HepG2 (cell line): ENCODE measurements around the gene ZNF629. TPM values are rescaled to one million over a fixed set of nuclear protein-coding genes. Genes with fewer than 3 reads are reported as not detected.

ENCODE experiments used
- FOSL2 ChIP-seq: sonication (generic); formaldehyde crosslinking; IDR thresholded peaks from 2 replicates; pipeline ENCODE4 v1.4.0; 2020; ENCODE audit warnings: missing genetic modification reagents
- FOXA1 ChIP-seq, 2 experiments: fragments of 450-650 bp in 1 of 2; sonication (generic) in 1 of 2; formaldehyde crosslinking in 1 of 2; IDR thresholded peaks; 2 replicates each; pipeline versions ENCODE4 v1.4.0 to v1.6.1; 2016 to 2020; ENCODE audit warnings: missing genetic modification reagents in 1 of 2
- FOXP1 ChIP-seq, 2 experiments: fragments of 450-650 bp in 1 of 2; IDR thresholded peaks; 2 replicates each; pipeline ENCODE4 v1.6.1; 2017 to 2018; ENCODE audit warnings: antibody characterized with exemption in 1 of 2
- HMGXB4 ChIP-seq, 2 experiments: sonication (generic) in 1 of 2; formaldehyde crosslinking in 1 of 2; IDR thresholded peaks; 2 replicates each; pipeline versions ENCODE4 v1.4.0 to v1.6.1; 2018 to 2020; ENCODE audit warnings: missing genetic modification reagents in 2 of 2, borderline replicate concordance in 1 of 2, low read depth in 1 of 2, mild to moderate bottlenecking in 1 of 2, missing biosample characterization in 1 of 2
- HOXA5 ChIP-seq: sonication (generic); formaldehyde crosslinking; IDR thresholded peaks from 2 replicates; pipeline ENCODE4 v1.4.0; 2020; ENCODE audit warnings: missing genetic modification reagents
- KDM4B ChIP-seq: sonication (generic); formaldehyde crosslinking; IDR thresholded peaks from 2 replicates; pipeline ENCODE4 v1.4.0; 2020; ENCODE audit warnings: missing genetic modification reagents
- KDM5A ChIP-seq: fragments of 200-600 bp; sonication (generic); IDR thresholded peaks from 2 replicates; pipeline ENCODE4 v1.7.0; 2018; ENCODE audit warnings: antibody characterized with exemption, mild to moderate bottlenecking, low read length, borderline replicate concordance
- KLF15 ChIP-seq: sonication (generic); formaldehyde crosslinking; IDR thresholded peaks from 2 replicates; pipeline ENCODE4 v1.8.1; 2023; ENCODE audit warnings: borderline replicate concordance, mild to moderate bottlenecking, inconsistent platforms, missing genetic modification reagents, mixed read lengths
- MAFK ChIP-seq, 2 experiments: IDR thresholded peaks in 1 of 2; conservative IDR thresholded peaks in 1 of 2; 2 replicates each; pipeline ENCODE4 v1.6.1; 2011; ENCODE audit warnings: improper control_type of control experiment in 2 of 2, low read length in 2 of 2
- MAZ ChIP-seq, 2 experiments: sonication (generic) in 1 of 2; formaldehyde crosslinking in 1 of 2; IDR thresholded peaks; 2 replicates each; pipeline versions ENCODE4 v1.5.0 to v1.6.1; 2012 to 2020; ENCODE audit warnings: low read depth in 2 of 2, mild to moderate bottlenecking in 2 of 2, borderline replicate concordance in 1 of 2, improper control_type of control experiment in 1 of 2, low read length in 1 of 2, missing genetic modification reagents in 1 of 2, moderate library complexity in 1 of 2
- NFIB ChIP-seq: sonication (generic); formaldehyde crosslinking; IDR thresholded peaks from 2 replicates; pipeline ENCODE4 v1.9.0; 2021; ENCODE audit warnings: missing genetic modification reagents, mild to moderate bottlenecking, borderline replicate concordance
- NR2F2 ChIP-seq: IDR thresholded peaks from 2 replicates; pipeline ENCODE4 v1.6.1; 2012; ENCODE audit warnings: low read depth, inconsistent platforms, borderline replicate concordance
- TGIF2 ChIP-seq: IDR thresholded peaks from 2 replicates; pipeline ENCODE4 v1.6.1; 2016; ENCODE audit warnings: control low read depth, missing compliant biosample characterization
- U2AF1 ChIP-seq: fragments of 200-400 bp; formaldehyde crosslinking; optimal IDR thresholded peaks from 2 replicates; pipeline ENCODE3; 2017; ENCODE audit warnings: mild to moderate bottlenecking, low read depth, low read length
- YEATS4 ChIP-seq: sonication (generic); formaldehyde crosslinking; IDR thresholded peaks from 2 replicates; pipeline ENCODE4 v1.4.0; 2020; ENCODE audit warnings: missing genetic modification reagents, borderline replicate concordance
- ZBTB7A ChIP-seq: sonication (generic); formaldehyde crosslinking; IDR thresholded peaks from 2 replicates; pipeline ENCODE4 v1.8.0; 2022; ENCODE audit warnings: mild to moderate bottlenecking, missing genetic modification reagents
- ZFP82 ChIP-seq: sonication (generic); formaldehyde crosslinking; IDR thresholded peaks from 2 replicates; pipeline ENCODE4 v1.5.1; 2020; ENCODE audit warnings: mild to moderate bottlenecking, missing genetic modification reagents, borderline replicate concordance
- ZNF17 ChIP-seq: sonication (generic); formaldehyde crosslinking; IDR thresholded peaks from 2 replicates; pipeline ENCODE4 v1.5.0; 2020; ENCODE audit warnings: mild to moderate bottlenecking, missing genetic modification reagents
- ZNF256 ChIP-seq: sonication (generic); formaldehyde crosslinking; conservative IDR thresholded peaks from 2 replicates; pipeline ENCODE4 v1.4.0; 2020; ENCODE audit warnings: missing genetic modification reagents
- ZNF260 ChIP-seq: sonication (generic); formaldehyde crosslinking; IDR thresholded peaks from 2 replicates; pipeline ENCODE4 v1.4.0; 2020; ENCODE audit warnings: missing genetic modification reagents, low read depth, mild to moderate bottlenecking, borderline replicate concordance
- ZNF326 ChIP-seq: sonication (generic); formaldehyde crosslinking; IDR thresholded peaks from 2 replicates; pipeline ENCODE4 v1.4.0; 2020; ENCODE audit warnings: missing genetic modification reagents, borderline replicate concordance
- ZNF431 ChIP-seq: sonication (generic); formaldehyde crosslinking; IDR thresholded peaks from 2 replicates; pipeline ENCODE4 v1.9.0; 2022; ENCODE audit warnings: missing genetic modification reagents, low read depth, mild to moderate bottlenecking, borderline replicate concordance
- ZNF484 ChIP-seq: sonication (generic); formaldehyde crosslinking; IDR thresholded peaks from 2 replicates; pipeline ENCODE4 v1.5.1; 2020; ENCODE audit warnings: mild to moderate bottlenecking, low read depth, missing genetic modification reagents, borderline replicate concordance
- ZNF569 ChIP-seq: sonication (generic); formaldehyde crosslinking; IDR thresholded peaks from 2 replicates; pipeline ENCODE4 v1.5.0; 2020; ENCODE audit warnings: mild to moderate bottlenecking, missing genetic modification reagents, moderate library complexity, borderline replicate concordance
- ZNF577 ChIP-seq: sonication (generic); formaldehyde crosslinking; IDR thresholded peaks from 2 replicates; pipeline ENCODE4 v1.4.0; 2020; ENCODE audit warnings: mild to moderate bottlenecking, low read depth, missing genetic modification reagents, borderline replicate concordance
- ZNF607 ChIP-seq: sonication (generic); formaldehyde crosslinking; IDR thresholded peaks from 2 replicates; pipeline ENCODE4 v1.5.1; 2020; ENCODE audit warnings: missing genetic modification reagents, mild to moderate bottlenecking, borderline replicate concordance
- polyA plus RNA-seq, 8 experiments: library from polyadenylated mRNA; depleted of rRNA in 3 of 8; stranded (reverse) in 7 of 8; unstranded in 1 of 8; fragments of >200 nt; fragmentation: Illumina TruSeq in 4 of 8; extraction: Trizol in 4 of 8; gene quantifications; 2 replicates each; pipeline versions ENCODE4 v1.2.1 to v1.2.3, GENCODE V29; 2011 to 2016; ENCODE audit warnings: low read depth in 4 of 8, missing spikeins in 1 of 8, mixed read lengths in 1 of 8; ENCODE audit not compliant: insufficient read depth in 1 of 8
- total RNA-seq, 5 experiments: library from RNA; depleted of rRNA; stranded (reverse); fragments of >200 nt; fragmentation: Illumina TruSeq; extraction: Trizol; gene quantifications; 2 replicates each; pipeline ENCODE4 v1.2.3, GENCODE V29; 2016; ENCODE audit warnings: low read depth in 1 of 5

ZNF629 gene
- total and polyA plus RNA-seq, 2 of the 13 experiments (the other 11 are each of a cell fraction or from before 2014, with no cell fraction given), result 6.1 to 16.5 TPM

- peak; percentile 81 for TF ChIP-seq HOXA5 (CRISPR knock-in tag)
- 0 out of 2 replicates have a peak, but pooled peaks have one; percentile 71 for TF ChIP-seq ZNF256 (CRISPR knock-in tag)
- no peak for TF ChIP-seq ZNF17
- no peak for TF ChIP-seq ZNF569
- peak; percentile 87; the same call in 1 of the 2 replicates for TF ChIP-seq TGIF2 (CRISPR knock-in tag)
- no peak; the same call in 1 of the 2 replicates for TF ChIP-seq NR2F2
- no peak; the same call in 1 of the 2 replicates for TF ChIP-seq KDM4B (CRISPR knock-in tag)
- TF ChIP-seq HMGXB4 (CRISPR knock-in tag; IDR thresholded peaks at IDR 0.05; ENCODE audit: borderline replicate concordance in 1 of 2, low read depth in 1 of 2), result no peak; a peak in 2 of 4 replicates
- TF ChIP-seq FOXA1 (IDR thresholded peaks at IDR 0.05), result no peak
- 0 out of 2 replicates have a peak, but pooled peaks have one; percentile 13 for TF ChIP-seq FOXA1 (CRISPR knock-in tag; IDR thresholded peaks at IDR 0.05)
- no peak for TF ChIP-seq ZNF577 (CRISPR knock-in tag)
- TF ChIP-seq U2AF1, result no peak
- 0 out of 2 replicates have a peak, but pooled peaks have one; percentile 49 for TF ChIP-seq MAZ (IDR thresholded peaks at IDR 0.05; ENCODE audit: borderline replicate concordance, low read depth, low read length)
- TF ChIP-seq MAZ (CRISPR knock-in tag; IDR thresholded peaks at IDR 0.05; ENCODE audit: low read depth), result 0 out of 2 replicates have a peak, but pooled peaks have one; percentile 57
- TF ChIP-seq ZNF431, result no peak
- peak; percentile 28 for TF ChIP-seq ZNF607
- no peak for TF ChIP-seq ZNF260 (CRISPR knock-in tag)
- 0 out of 2 replicates have a peak, but pooled peaks have one; percentile 49 for TF ChIP-seq FOSL2 (CRISPR knock-in tag)
- TF ChIP-seq KDM5A, result peak; percentile 93
- no peak for TF ChIP-seq MAFK (conservative IDR thresholded peaks at IDR 0.05 in 1 of 2, IDR thresholded peaks at IDR 0.05 in 1 of 2; ENCODE audit: low read length in 2 of 2)
- no peak for TF ChIP-seq FOXP1 (IDR thresholded peaks at IDR 0.05)
- TF ChIP-seq FOXP1 (CRISPR knock-in tag; IDR thresholded peaks at IDR 0.05), result no peak
- TF ChIP-seq NFIB (CRISPR knock-in tag), result no peak
- peak; percentile 80 for TF ChIP-seq YEATS4
- TF ChIP-seq ZFP82 (CRISPR knock-in tag), result no peak
- 0 out of 2 replicates have a peak, but pooled peaks have one; percentile 14 for TF ChIP-seq ZNF484 (CRISPR knock-in tag)
- TF ChIP-seq KLF15, result 0 out of 2 replicates have a peak, but pooled peaks have one; percentile 28
- TF ChIP-seq ZBTB7A (CRISPR knock-in tag), result peak; percentile 57
- TF ChIP-seq ZNF326 (CRISPR knock-in tag), result no peak
Observed at GRCh38 chr16:30761928-30762902, 24.8 kb downstream of the ZNF629 start, which contains the start of the genes CFAP119 and RNF40 (continued).
